Fibroblast of lung (primary cell): ENCODE measurements around the gene SMDT1.

ENCODE experiments used
- CTCF ChIP-seq, 2 donors: IDR thresholded peaks in 1 of 2; conservative IDR thresholded peaks in 1 of 2; 1 replicate in 1 of 2; 2 replicates in 1 of 2; pipeline ENCODE4 v1.5.1; 2011 to 2012; ENCODE audit warnings: low read length in 2 of 2, control low read depth in 1 of 2, inconsistent platforms in 1 of 2, low read depth in 1 of 2, mild to moderate bottlenecking in 1 of 2
- EZH2 ChIP-seq: IDR thresholded peaks from 2 replicates; pipeline ENCODE4 v1.5.1; 2012; ENCODE audit warnings: low read length, control low read depth, mild to moderate bottlenecking; ENCODE audit errors: missing control alignments

- TF ChIP-seq CTCF (conservative IDR thresholded peaks at IDR 0.05 in 1 of 2, IDR thresholded peaks at IDR 0.05 in 1 of 2; ENCODE audit: low read depth in 1 of 2, low read length in 2 of 2), result no peak
- no peak for TF ChIP-seq EZH2
Observed at GRCh38 chr22:42073621-42074041, 5.9 kb upstream of the SMDT1 start.
